GM23338 (cell line): ENCODE measurements around the gene COL25A1. TPM values are rescaled to one million over a fixed set of nuclear protein-coding genes. Genes with fewer than 3 reads are reported as not detected.

ENCODE experiments used
- CREB1 ChIP-seq: fragments of 250-450 bp; sonication (Bioruptor Pico); IDR thresholded peaks from 2 replicates; pipeline ENCODE4 v1.5.0; 2020; ENCODE audit warnings: low read depth, mild to moderate bottlenecking, moderate library complexity
- CTCF ChIP-seq, 2 experiments: fragments of 200-600 bp in 1 of 2; sonication (generic) in 1 of 2; conservative IDR thresholded peaks; 2 replicates each; pipeline versions ENCODE4 v1.5.1 to v1.6.1; 2016 to 2017; ENCODE audit warnings: antibody characterized with exemption in 2 of 2, low read depth in 2 of 2, mild to moderate bottlenecking in 2 of 2, moderate library complexity in 1 of 2
- JUNB ChIP-seq: IDR thresholded peaks from one replicate; pipeline ENCODE4 v1.6.1; 2016; ENCODE audit warnings: antibody characterized with exemption; ENCODE audit not compliant: unreplicated experiment
- NANOG ChIP-seq: IDR thresholded peaks from 2 replicates; pipeline ENCODE4 v1.6.1; 2016; ENCODE audit warnings: antibody characterized with exemption, borderline replicate concordance
- REST ChIP-seq: IDR thresholded peaks from one replicate; pipeline ENCODE4 v1.6.1; 2018; ENCODE audit warnings: antibody characterized with exemption; ENCODE audit not compliant: unreplicated experiment
- ZNF331 ChIP-seq: fragments of 250-450 bp; sonication (Bioruptor Pico); IDR thresholded peaks from 2 replicates; pipeline ENCODE4 v1.5.0; 2020; ENCODE audit warnings: low read depth, mild to moderate bottlenecking, moderate library complexity
- ZNF462 ChIP-seq: fragments of 250-450 bp; sonication (Bioruptor Pico); IDR thresholded peaks from 2 replicates; pipeline ENCODE4 v1.5.0; 2020; ENCODE audit warnings: mild to moderate bottlenecking, moderate library complexity
- polyA plus RNA-seq: library from polyadenylated mRNA; unstranded; fragments of >200 nt; fragmentation: Nextera tagmentation; extraction: Ambion mirVana; gene quantifications from 2 replicates; pipeline ENCODE4 v1.2.1, GENCODE V29; 2016
- total RNA-seq: library from RNA; depleted of rRNA; stranded (reverse); fragments of >200 nt; shearing (Covaris generic); gene quantifications from 2 replicates; pipeline ENCODE4 v1.2.3, GENCODE V29; 2014

COL25A1 gene
- total and polyA plus RNA-seq, 2 experiments from 2014 or later, result 3.9 to 5.6 TPM

- TF ChIP-seq ZNF462, result no peak
- TF ChIP-seq CTCF (conservative IDR thresholded peaks at IDR 0.05; ENCODE audit: low read depth in 2 of 2), result no peak
- no peak for TF ChIP-seq NANOG
- TF ChIP-seq REST, result no peak
- no peak for TF ChIP-seq ZNF331 (CRISPR knock-in tag)
- TF ChIP-seq CREB1, result no peak
- TF ChIP-seq JUNB, result no peak
These were observed 47.6 kb downstream of the COL25A1 start (continued) for GRCh38 chr4:109254845-109255244.
